A673 (cell line): Measurements from ENCODE around the gene OTULINL.

Experiments used
- CTCF ChIP-seq: fragments of 300-800, 200-600 bp; sonication (generic); conservative IDR thresholded peaks from 2 replicates; pipeline ENCODE4 v1.5.1; 2017; ENCODE audit warnings: low read depth, mild to moderate bottlenecking, antibody characterized with exemption, low read length, moderate library complexity, mixed read lengths
- EZH2 ChIP-seq: fragments of 200-600 bp; sonication (generic); IDR thresholded peaks from 2 replicates; pipeline ENCODE4 v1.6.1; 2017; ENCODE audit warnings: borderline replicate concordance, low read depth, mild to moderate bottlenecking, mixed read lengths, antibody characterized with exemption, low read length; ENCODE audit not compliant: poor library complexity, severe bottlenecking

GRCh38 chr5:14595189-14595588 lies 13.6 kb downstream of the OTULINL start:
- no peak for TF ChIP-seq CTCF
- TF ChIP-seq EZH2: no peak
